Neural progenitor cell (in vitro differentiated cells): Measurements from ENCODE around the gene PHKA1.
"Not testable (repeated sequence)": the region's sequence is repeated elsewhere in the genome, so short reads cannot be mapped to it uniquely, and the experiment has no call there.

Experiments used
- CTCF ChIP-seq: fragments of 200-600 bp; sonication (generic); IDR thresholded peaks from 2 replicates; pipeline ENCODE4 v1.5.1; 2017; ENCODE audit warnings: antibody characterized with exemption, mild to moderate bottlenecking
- EZH2 ChIP-seq: fragments of 200-600 bp; sonication (generic); IDR thresholded peaks from 2 replicates; pipeline ENCODE4 v1.6.1; 2017; ENCODE audit warnings: antibody characterized with exemption, mild to moderate bottlenecking, moderate library complexity
- EZH2phosphoT487 ChIP-seq: fragments of 200-600 bp; sonication (generic); IDR thresholded peaks from 2 replicates; pipeline ENCODE4 v1.6.1; 2017; ENCODE audit warnings: antibody characterized with exemption

GRCh38 chrX:72673951-72674350 lies 40.2 kb downstream of the PHKA1 start:
- TF ChIP-seq CTCF, EZH2phosphoT487, EZH2: not testable (repeated sequence)
